Posterior vena cava (tissue), 2 donors: ENCODE measurements around the gene RAB25. TPM values are rescaled to one million over a fixed set of nuclear protein-coding genes. Genes with fewer than 3 reads are reported as not detected.
"Not testable (repeated sequence)": the region's sequence is repeated elsewhere in the genome, so short reads cannot be mapped to it uniquely, and the experiment has no call there.

ENCODE experiments used
- DNase-seq: peaks from one replicate; pipeline ENCODE4 v3.0.0-alpha.2; 2020; ENCODE audit warnings: low spot score
- intact Hi-C, 2 donors: fragments of 100-400 bp; cut with DNase I; formaldehyde crosslinking; loops; one replicate each; pipeline versions ENCODE4 v1.14.1 to v1.14.2; 2022 to 2023
- total RNA-seq, 2 donors: library from RNA; stranded (reverse); fragmentation: NEBNext Ultra II Directional; extraction: Animal tissue kit (Norgen Biotek cat#: 25700); gene quantifications; one replicate each; pipeline ENCODE4 v1.2.1, GENCODE V29; 2021
- donor health status: DM: yes; HTN: yes; CAD: no.
- donor health status: DM: yes; HTN: yes; CAD: no.

Gene RAB25
- total RNA-seq, 2 donors from 2014 or later = not detected

DNA sequence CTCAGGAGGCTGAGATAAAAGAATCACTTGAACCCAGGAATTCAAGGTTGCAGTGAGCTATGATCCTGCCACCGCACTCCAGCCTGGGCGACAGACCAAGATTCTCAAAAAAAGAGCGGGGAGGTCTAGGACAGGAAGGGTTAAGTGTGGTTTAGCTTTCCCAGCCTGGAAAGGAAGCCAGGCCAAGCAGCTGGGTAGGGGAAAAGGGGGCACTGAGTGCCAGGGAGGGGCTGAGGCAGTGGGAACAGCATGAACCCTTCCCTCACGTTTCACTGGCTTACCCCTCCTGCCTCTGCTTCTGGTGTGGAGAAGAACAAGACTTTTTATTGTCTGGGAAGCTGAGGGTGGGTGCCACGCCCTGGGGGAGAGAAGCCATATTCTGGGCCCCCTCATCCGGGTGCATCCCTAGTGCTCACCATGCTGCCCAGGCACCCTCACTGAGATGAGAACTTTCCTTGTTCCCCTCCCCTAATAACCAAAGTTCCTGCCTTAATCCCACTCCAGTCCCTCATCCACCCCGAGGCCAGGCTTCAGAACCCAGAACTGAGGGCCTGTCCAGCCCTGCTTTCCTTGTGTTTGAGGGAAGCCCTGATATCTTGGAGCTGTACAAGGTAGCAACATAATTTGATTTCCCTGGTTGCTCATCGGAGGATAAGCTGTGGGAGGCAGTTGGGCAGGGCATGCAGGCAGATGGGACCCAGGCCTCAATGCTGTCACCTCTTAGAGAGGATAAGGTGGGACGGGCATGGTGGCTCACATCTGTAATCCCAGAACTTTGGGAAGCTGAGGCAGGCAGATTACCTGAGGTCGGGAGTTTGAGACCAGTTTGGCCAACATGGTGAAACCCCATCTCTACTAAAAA, 51.5 kb downstream of the RAB25 start:
- no peak for DNase-seq
- intact Hi-C loops = no loop called here

DNA sequence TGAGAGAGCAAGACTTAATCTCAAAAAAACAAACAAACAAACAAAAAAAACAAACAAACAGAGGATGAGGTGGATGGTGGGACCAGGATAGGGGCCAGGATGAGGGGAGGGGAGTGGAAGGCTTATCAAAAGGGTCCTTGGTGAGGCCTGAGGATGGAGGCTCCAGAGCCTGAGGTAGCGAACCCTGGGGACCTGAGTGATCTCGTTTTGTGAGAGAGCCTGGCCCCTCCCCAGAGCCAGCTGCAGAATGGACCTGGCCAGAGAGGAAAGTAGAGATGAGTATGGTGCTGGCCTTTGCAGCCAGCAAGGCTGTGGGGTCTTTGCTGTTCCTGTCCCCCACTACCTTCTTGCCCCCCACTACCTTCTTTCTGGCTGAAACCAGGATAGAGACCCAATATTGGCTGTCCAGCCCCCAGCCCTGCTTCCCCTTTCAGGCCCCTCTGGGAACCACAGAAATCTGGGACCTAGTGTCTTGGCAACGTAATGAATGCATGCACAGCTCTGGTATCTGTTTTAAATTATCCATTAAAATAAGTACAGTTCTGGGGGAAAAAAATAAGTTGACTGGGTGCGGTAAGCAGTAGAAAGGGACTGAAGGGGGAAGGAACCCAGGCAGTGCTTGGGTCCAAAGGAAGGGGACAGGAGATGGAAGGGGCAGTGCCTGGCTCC, 52.5 kb downstream of the RAB25 start:
- no peak for DNase-seq

DNA sequence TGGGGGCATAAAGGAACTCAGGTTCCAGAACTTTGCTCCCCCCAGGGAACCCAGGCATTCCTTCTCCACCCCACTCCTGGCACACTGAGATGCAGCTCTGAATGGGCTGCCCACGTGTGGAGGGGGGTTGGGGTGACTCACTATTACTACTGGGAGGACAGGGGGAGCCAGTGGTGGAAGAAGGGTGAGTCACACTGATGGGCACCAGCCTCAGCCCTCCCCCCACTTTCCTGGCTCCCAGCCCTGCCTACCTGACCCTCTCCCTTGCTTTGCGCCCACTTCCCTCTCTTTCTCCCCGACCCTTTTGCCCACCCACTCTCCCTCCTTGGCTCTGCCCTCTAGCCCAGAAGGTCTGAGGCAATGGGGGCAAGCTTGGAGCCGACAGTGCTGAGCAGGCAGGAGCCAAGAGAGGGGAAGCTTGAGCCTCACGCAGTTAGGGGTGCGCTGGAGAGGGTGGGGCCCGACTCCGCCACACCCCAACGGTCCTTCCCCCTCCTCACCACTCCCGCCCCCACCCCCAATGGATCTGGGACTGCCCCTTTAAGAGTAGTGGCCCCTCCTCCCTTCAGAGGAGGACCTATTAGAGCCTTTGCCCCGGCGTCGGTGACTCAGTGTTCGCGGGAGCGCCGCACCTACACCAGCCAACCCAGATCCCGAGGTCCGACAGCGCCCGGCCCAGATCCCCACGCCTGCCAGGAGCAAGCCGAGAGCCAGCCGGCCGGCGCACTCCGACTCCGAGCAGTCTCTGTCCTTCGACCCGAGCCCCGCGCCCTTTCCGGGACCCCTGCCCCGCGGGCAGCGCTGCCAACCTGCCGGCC, 53.4 kb downstream of the RAB25 start, which contains the start of gene LMNA:
Gene LMNA, plus strand, starts transcription at position 611 of the 818 bp plus-strand sequence. CDS start 208 bp downstream, outside the sequence.
- intact Hi-C loops = no loop called here
- DNase-seq = peak; percentile 98

More for the DNA sequence above, 52.5 kb downstream of the RAB25 start:
- intact Hi-C loops = no loop called here

DNA sequence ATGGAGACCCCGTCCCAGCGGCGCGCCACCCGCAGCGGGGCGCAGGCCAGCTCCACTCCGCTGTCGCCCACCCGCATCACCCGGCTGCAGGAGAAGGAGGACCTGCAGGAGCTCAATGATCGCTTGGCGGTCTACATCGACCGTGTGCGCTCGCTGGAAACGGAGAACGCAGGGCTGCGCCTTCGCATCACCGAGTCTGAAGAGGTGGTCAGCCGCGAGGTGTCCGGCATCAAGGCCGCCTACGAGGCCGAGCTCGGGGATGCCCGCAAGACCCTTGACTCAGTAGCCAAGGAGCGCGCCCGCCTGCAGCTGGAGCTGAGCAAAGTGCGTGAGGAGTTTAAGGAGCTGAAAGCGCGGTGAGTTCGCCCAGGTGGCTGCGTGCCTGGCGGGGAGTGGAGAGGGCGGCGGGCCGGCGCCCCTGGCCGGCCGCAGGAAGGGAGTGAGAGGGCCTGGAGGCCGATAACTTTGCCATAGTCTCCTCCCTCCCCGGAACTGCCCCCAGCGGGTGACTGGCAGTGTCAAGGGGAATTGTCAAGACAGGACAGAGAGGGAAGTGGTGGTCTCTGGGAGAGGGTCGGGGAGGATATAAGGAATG, 54.1 kb downstream of the RAB25 start:
- peak; percentile 85 for DNase-seq
- intact Hi-C loops = no loop called here

DNA sequence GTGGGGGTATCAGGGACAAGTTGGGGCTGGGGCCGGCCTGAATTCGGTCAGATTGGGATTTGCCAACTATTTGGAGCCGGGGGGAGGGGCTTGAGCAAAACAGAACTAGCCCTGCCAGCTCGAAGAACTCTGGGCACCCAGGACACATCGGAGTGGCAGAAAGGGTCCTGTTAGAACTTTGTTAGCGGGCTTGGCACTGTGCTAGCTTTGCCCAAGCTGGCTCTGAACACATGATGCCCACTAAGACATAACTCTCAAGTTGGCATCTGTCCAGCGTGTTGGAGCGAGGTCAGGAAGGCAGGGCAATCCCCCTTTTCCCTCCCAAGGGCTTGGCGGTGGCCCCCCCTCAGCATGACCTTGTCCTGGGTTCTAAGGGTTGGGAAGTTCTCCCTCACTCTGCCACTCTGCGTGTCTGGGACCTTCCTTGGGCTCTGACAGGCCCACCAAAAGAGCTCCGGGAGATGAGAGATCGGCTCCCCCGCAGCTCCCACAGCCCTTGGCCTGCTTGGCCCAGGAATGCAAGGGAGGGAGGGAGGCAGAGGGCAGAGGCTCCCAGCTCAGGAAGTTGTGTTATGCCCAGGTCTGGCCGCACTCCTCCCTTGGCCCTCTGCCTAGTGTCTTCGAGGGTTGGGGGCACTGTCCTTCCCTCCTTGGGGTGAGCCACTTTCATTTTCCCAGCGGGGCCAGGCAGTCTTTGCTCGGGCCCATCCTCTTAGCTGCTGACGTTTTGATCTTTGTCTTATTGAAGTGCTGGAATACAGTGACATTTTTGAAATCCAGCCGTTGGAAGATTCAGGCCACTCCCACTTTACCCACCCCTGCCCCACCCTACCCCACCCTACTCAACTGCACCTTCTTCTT, 54.8 kb downstream of the RAB25 start:
- DNase-seq = peak; percentile 85
- intact Hi-C loops = loop anchor here in 1 of 2 donors (1.0 kb wide), 1 partner anchor 22 kb away; no protein-coding TSS in a partner anchor

DNA sequence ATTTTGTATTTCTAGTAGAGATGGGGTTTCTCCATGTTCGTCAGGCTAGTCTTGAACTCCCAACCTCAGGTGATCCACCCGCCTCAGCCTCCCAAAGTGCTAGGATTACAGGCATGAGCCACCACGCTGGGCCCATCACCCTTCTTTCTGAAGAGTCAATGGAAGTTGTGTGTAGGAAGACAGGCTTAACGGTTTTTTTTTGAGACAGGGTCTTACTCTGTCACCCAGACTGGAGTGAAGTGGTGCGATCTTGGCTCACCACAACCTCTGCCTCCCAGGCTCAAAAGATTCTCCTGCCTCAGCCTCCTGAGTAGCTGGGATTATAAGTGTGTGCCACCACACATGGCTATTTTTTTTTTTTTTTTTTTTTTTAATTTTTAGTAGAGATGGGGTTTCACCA, 55.8 kb downstream of the RAB25 start:
- intact Hi-C loops = loop anchor here in 1 of 2 donors (1.0 kb wide), 1 partner anchor 21 kb away; no protein-coding TSS in a partner anchor
- DNase-seq = not testable (repeated sequence)

DNA sequence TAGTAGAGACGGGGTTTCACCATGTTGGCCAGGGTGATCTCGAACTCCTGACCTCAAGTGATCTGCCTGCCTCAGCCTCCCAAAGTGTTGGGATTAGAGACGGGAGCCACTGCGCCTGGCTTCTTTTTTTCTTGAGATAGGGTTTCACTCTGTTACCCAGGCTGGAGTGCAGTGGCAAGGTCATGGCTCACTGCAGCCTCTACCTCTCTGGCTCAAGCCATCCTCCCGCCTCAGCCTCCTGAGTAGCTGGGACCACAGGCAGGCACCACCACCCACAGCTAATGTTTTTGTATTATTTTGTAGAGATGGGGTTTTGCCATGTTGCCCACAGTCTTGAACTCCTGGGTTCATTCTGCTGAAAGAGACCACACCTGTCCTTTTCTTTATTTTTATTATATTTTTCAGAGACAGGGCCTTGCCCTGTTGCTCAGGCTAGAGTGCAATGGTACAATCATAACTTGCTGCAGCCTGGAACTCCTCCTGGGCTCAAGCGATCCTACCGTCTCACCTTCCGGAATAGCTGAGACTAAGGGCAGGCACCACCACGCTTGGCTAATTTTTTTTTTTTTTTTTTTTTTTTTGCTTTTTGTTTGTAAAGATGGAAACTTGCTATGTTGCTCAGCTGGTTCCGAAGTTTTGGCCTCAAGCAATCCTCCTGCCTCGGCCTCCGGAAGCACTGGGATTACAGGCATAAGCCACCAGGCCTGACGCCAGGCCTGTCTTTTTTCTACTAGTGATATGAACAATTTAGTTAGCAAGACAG, 56.6 kb downstream of the RAB25 start:
- intact Hi-C loops = no loop called here
- no peak for DNase-seq

DNA sequence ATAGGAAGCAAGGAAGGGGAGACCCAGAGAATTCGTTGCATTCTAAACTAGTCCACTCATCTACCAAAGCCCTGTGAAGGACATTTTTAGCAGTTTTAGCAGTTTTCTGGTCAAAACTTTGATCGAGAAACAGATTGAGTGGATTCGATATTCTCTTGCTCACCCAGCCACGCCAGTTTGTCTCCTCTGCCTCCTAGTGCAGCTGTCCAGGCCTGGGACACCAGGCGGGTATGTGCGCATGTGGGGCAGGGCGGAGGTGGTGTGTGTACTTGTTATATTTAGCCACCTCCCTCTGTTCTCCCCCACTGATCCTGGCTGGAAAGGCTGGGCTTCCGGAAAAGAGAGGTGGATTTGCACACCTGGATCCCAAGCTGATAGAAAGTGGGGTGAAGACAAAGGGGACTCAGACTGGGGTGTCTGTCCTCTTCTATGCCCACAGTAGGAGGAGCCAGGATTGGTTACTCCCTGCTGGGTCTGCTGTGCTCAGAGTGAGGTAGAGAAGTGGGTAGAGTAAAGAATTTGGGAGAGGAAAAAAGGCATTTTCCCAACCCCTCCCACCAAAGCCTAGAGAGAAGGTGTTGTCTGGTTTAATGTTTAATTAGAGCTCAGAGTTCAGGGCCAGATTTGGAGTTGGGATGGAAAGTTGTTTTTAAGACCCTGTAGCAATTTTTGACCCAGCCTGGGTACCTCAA, 57.4 kb downstream of the RAB25 start:
- intact Hi-C loops = no loop called here
- DNase-seq = peak; percentile 83

DNA sequence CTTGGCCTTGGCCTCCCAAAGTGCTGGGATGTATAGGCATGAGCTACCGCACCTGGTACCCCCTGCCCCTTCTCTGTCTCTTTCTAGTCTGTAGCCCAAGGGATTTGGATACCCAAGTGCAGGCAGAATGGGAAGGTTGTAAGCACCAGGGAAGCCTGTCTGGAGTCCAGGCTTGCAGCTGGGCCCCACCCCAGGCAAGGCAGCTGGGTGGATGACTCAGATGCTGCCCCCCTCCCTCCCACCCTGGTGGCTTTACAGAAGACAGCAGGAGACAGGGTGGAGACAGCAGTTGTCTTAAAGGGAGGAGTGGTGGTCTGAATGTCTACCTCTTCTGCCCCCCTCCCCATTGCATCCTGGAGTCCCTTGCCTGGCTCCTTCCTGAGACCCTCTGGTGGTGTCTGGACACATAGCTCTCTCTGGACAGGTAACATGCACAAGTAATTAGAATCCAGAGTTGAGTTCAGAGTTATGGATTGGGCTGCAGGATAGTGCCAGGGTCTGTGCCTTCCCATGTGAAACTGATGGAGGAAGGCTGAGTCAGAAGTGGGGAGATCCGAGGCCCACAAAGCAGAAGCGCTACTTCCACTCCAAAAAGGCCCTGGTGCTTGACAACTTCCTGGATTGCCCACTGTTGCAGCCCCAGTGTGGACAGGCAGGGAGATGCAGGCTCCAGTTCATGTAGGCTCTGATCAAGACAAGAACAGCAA, 58.7 kb downstream of the RAB25 start:
- intact Hi-C loops = no loop called here
- no peak for DNase-seq

Other genes with a start within 250 kb of the RAB25 start
- gene GON4L, start 203.9 kb upstream of the RAB25 start, total RNA-seq = 10 to 100 TPM; 44.3 to 48.2 TPM
- gene SYT11, start 201.6 kb upstream of the RAB25 start, total RNA-seq = 10 to 100 TPM; 20.8 to 23.9 TPM
- 10 to 100 TPM; 34.1 to 36.2 TPM for gene RIT1, start 149.8 kb upstream of the RAB25 start, total RNA-seq
- 10 to 100 TPM; 28.6 to 28.8 TPM for gene KHDC4, start 126.7 kb upstream of the RAB25 start, total RNA-seq
- gene RXFP4, start 119.5 kb upstream of the RAB25 start, total RNA-seq = not detected
- 100 to 1,000 TPM; 138 to 161 TPM for gene ARHGEF2, start 82.6 kb upstream of the RAB25 start, total RNA-seq
- 100 to 1,000 TPM; 147 to 173 TPM for gene SSR2, start 40.2 kb upstream of the RAB25 start, total RNA-seq
- 10 to 100 TPM; 18.0 to 29.1 TPM for gene UBQLN4, start 7.4 kb upstream of the RAB25 start, total RNA-seq
- gene LAMTOR2, start 6.4 kb upstream of the RAB25 start, total RNA-seq = 10 to 100 TPM; 34.7 to 38.4 TPM
- under 1 TPM; 0.23 to 0.76 TPM for gene MEX3A, start 21.3 kb downstream of the RAB25 start, total RNA-seq
- gene LMNA, start 53.6 kb downstream of the RAB25 start, total RNA-seq = 100 to 1,000 TPM; 500 to 599 TPM
- gene SEMA4A, start 92.4 kb downstream of the RAB25 start, total RNA-seq = 1 to 10 TPM; 5.8 to 8.0 TPM
- 10 to 100 TPM; 16.1 to 21.2 TPM for gene SLC25A44, start 132.9 kb downstream of the RAB25 start, total RNA-seq
- gene PMF1, start 151.8 kb downstream of the RAB25 start, total RNA-seq = 10 to 100 TPM; 31.8 to 34.6 TPM
- gene BGLAP, start 181.0 kb downstream of the RAB25 start, total RNA-seq = under 1 TPM in 1 of 2 donors, not detected in 1; 0.71 TPM
- gene PAQR6, start 186.9 kb downstream of the RAB25 start, total RNA-seq = 1 to 10 TPM in 1 of 2 donors, under 1 TPM in 1; 0.43 to 1.9 TPM
- 10 to 100 TPM; 44.0 to 50.9 TPM for gene SMG5, start 221.7 kb downstream of the RAB25 start, total RNA-seq
- gene TMEM79, start 223.2 kb downstream of the RAB25 start, total RNA-seq = 1 to 10 TPM; 1.6 to 2.7 TPM
- gene GLMP, start 234.5 kb downstream of the RAB25 start, total RNA-seq = 10 to 100 TPM; 34.2 to 51.5 TPM
- not detected for gene VHLL, start 238.1 kb downstream of the RAB25 start, total RNA-seq